Measurements from ENCODE around the gene TSPAN3.

The TSPAN3 gene

DNA sequence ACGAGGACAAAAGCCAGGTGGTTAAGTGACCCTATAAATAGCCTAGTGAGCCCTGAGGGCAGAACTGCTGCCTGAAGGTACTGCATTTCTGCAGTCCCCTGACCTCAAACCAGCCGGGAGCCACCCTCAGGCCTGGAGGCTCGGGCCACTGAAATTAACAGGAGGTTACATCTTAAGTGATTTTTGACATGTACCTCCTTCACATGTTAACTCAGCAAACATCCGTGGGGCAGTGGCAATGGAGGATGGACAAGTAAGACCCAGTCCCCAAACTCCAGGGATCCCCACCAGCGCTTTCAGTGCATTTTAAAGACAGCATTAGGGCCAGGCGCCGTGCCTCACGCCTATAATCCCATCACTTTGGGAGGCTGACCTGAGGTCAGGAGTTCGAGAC, 49.8 kb downstream of the TSPAN3 start:
- no peak for DNase-seq

DNA sequence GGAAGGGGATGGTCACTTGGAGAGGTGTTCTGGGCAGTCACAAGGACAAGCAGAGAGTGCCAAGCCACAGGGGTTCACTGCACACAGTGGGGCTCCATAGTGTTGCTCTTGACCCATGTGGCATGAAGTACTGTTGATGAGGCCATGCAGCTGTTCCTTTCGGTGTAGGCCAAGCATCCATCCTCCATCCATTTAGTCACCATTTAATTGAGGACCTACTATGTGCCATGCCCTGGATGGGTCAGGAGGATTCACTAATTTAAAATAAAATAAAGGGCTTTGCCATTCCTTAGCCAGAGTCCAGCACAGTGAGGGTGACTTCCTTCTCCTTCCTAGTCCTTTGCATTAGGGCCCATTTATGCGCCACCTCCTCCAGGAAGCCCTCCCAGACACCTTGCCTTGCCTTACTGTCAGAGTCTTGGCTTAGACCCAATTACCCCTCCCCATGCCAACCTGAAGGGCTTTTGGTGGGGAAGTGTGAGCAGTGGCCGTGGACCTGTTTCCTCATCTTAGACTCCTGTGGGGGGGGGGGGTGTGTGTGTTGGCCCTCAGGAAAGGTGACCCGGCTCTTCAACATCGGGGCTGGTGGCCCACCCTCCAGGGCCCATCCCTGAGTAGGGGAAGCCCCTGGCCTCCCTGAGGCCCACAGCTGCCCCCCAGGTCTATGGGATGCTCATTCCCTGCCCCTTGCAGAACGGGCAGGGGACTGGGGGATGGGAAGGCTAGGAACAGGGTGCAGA, 50.4 kb downstream of the TSPAN3 start:
- DNase-seq, result no peak

DNA sequence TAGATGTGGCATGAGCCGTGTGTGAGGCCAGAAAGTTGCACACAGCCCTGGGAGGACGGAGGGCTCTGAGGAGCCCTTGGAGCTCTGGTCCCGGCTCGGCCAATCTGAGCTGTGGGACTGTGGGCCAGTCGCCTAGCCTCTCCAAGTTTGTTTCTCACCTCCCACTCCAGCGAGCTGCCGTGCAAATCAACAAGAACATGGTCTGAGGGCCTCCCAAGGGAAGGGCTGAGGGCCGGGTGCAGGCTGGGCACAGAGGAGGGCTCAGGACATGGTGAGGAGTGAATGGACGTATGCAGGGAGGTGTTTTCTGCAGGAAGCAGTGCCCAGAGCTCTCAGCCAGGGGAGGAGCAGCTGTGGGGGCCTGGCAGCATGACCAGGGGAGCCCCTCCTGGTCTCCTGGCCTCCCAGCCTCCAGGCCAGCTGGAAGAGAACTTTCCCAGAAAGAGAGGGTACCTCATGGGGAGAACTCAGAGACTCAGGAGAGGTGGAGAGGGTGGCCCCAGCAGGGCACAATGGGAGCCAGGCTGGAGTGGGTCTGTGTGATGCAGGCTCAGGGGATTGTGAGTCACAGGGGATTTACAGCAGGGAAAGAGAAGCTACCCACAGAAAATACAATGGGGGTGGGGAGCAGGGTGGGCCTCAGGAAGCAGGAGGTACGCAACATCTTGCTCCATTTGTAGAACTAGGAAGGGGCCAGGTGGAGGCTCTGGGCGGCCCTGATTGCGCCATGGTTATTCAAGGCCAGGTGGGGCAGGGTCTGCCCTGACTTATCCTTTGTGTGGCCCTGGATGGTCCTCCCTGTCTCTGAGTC, 51.2 kb downstream of the TSPAN3 start:
- DNase-seq, result no peak

DNA sequence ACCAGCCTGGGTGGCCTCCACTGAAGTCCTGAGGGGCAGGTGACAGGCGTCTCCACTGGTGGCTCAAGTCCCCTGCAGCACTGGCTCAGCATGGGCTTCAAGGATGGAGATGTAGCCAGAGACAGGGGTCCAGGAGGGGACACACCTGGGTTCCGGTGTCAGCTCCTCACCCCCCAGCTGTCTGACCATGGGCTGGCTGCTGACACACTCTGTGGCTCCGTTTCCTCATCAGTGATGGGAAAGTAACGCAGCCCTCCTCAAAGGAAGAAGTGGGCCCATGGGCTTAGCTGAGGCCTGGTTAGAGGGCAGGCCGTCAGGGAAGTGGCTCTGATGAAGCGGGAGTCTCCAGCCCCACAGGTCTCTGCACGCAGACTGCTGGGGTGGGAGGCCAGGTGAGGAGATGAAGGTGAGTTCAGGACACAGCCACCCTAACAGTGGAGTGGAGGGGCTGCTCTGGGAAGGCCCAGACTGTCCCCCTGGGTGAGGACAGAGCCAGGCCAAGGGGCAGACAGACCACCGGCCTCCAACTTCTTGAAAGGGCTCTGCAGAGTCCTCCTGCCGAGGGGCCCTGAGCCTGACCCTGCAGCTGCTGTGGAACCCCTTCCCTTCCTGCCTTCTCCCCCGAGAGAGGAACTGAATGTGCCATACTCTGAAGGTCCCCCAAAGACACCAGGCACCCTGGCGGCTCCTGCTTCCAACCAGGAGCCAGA, 52.0 kb downstream of the TSPAN3 start:
- no peak for DNase-seq

DNA sequence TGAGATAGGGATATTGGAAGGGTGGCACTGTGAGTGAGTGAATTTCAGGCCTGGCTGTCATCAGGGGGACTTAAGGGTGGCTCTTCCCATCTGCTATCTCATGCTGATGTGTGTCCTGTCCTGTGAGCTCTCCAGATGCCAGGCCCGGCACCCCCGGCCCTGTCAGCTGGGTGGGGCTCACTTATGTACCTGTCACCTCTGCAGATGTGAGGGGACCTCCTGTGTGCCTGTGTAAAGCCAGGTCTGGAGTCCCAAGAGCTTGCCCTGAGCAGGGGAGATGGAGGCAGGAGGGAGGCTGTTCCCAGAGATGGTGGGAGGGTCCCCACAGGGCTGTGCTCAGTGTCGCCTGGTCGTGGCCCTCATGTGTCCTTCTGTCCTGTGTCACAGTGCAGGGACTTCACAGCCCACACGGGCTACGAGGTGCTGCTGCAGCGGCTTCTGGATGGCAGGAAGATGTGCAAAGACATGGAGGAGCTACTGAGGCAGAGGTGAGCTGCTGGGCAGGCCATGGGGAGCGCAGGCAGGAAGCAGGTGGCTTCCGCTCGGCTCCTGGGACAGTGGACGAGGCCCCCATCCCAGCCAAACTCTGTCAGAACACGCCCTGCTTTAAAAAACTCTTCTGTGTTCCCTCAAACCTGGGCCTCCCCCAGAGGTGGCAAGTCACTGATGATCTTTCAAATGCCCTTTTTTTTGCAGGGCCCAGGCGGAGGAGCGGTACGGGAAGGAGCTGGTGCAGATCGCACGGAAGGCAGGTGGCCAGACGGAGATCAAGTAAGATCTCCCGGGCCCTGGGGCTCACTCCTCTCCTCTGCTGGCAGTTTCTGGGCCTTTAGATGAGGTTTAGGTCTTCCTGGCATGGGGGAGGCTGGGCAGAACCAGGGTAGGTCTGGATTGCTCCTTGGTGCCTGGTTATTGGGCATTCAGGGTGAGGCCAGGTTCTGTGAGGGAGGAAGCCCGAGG, 52.9 kb downstream of the TSPAN3 start:
- DNase-seq, result no peak

DNA sequence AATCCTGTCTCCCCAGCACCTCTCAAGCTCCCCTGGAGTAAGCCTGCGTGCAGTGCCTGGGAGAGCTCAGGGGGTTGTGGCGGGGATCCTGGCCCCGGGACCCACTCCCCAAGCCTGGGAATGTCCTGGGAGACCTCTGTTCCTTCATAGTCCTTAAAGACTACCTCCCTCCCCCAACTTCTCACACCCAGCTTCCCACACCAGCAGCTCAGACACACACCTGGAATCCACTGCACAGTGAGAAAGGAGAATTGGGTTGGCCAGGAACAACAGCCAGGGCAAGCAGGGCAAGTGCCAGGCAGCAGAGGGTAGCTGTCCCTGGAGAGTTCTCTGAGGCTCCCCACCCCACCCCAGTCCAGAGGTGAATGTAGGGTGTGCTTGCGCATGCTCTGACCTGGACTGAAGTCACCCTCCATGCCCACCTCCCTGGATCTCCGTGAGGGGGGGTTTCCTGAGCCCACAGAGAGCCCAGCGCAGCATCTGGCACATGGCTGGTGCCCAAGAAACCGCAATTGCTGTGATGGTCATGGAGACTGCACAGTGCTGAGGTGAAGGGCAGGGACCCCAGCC, 53.7 kb downstream of the TSPAN3 start:
- DNase-seq, result no peak

DNA sequence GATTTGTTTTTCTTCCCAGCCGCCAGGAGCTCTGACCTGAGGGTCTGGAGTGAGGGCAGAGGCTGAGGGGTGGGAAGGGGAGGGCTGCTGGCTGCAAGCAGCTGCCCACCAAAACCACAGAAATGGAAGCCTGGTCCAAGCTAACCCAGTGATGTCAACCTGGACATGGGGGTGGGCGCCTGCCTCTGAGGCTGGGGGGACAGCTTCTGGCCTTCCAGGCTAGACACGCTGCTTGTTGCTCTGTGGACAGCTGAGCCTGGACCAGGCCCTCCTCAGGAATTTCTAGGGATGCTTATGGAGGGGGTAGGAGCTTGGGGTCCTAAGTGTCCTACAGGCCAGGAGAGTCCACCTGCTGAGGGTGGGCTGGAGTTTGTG, 54.6 kb downstream of the TSPAN3 start:
- DNase-seq, result no peak

DNA sequence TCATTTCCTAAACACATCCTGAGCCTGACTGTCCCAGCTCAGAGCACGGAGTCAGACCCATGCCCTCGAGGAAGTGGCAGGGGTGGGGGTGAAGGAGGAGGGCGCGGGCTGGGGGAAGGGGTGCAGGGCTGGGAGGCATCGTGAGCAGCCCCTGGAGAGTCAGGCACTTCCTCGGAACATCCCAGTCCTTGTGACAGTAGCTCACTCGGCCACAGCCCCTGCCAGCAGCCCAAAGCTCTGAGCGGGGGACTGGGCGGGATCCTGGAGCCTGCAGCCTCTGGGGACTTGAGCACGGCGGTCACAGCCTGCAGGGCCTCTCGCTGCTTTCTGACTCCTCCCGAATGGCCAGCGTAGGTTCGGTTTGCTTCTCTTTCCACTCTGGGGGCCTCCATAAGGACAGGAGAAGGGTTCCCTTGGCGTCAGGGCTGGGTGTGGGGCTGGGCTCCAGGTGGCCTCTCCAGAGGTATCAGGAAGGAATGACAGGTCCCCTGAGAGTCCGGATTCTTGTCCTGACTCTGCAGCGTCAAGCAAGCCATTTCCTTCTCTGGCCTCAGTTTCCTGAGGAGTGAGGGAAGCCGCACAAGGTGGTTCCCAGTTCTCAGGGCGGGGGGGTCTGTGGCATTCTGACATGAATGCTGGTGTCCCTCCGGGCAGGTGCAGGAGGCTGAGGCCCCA, 55.1 kb downstream of the TSPAN3 start:
- no peak for DNase-seq

DNA sequence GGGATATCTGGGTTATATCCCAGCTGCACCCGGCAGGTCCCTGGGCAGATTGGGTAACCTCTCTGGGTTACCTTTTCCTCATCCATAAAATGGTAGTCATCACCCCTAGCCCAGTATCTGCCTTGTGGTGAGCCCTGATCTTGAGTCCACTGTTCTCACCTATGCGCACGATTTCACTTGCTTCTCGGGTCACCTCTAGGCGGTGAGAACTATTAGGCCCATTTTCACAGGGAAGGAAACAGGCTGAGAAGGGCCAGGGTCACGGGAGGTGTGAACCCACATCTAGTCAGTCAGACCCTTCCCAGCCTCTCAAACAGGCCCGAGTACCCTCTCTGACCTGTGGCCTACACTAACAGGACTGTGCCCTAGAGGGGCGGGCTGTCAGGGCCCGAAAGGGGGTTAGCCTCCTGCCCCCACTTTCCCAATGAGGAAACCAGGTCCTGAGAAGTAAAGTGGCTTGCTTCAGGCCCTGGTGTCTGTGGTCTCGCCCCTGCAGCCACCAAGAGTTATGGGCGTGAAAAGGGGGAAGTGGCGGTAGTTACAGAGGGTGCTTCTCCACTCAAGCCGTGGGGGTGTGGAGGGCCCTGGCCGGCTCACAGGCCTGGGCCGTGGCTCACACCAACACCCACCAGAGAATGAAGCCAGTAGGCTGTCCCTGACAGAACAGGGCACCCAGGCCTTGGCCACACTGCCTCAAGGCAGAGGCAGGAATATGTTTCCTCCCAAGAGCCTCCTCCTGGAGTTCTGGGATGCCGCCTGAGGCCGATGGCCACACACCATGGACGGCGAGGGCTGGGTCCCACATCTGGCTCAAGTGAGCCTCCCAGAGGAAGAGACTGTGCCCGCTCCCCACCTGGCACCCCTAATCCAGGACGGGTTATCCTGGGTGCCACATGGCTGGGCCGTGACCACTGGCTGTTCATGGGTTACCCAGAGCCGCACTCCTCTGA, 56.5 kb downstream of the TSPAN3 start:
- DNase-seq, result no peak

DNA sequence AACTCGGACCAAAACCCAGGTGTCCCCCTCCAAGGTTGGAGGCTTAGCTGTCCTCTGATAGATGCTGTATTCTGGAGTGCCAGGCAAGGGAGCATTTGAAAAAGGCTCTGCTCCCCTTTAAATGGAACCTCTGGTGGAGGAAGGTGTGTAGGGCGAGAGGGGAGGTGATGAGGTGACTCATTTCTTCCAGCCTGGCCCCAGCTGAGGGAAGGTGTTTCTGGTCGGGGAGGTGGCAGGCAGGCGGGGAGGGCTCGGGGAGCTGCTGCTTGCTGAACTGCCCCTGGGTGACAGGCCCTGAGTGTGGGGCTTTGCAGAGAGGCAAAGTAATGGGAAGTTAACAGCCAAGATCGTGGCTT, 57.2 kb downstream of the TSPAN3 start:
- DNase-seq, result peak; percentile 79

DNA sequence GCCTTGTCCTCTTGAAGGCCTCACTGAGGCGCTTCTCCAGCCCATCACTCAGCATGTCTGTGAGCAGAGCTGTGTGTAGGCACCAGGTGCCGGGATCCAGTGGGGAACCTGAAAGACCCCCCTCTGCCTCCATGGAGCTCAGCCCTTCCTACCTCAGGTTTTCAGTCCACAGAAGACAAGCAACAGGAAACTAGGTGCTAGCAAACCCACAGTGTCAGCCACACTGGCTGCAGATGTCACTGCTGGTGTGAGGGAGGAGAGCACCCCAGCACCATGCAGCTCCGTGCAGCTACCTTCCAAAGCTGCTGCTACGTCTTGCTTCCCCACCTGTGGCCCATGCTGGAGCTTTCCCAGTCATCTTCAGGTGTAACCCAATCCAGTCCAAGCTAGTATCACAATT, 58.0 kb downstream of the TSPAN3 start:
- DNase-seq, result no peak

DNA sequence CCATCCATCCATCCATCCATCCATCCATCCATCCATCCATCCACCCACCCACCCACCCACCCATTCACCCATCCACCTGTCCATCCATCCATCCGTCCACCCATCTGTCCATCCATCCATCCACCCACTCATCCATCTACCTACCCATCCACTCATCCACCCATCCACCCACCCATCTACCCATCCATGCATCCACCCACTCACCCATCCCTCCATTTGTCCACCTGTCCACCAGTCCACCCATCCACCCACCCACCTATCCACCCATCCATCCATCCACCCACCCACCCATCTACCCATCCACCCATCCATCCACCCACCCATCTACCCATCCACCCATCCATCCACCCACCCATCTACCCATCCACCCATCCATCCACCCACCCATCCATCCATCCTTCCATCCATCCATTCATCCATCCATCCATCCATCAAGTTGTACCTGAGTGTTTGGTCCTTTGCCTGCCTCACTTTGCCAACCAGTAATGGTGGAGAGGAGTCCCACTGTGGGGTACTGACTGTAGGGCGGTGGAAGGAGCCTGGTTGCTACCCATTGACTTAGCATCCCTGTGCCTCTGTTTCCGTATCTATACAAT, 58.7 kb downstream of the TSPAN3 start:
- no peak for DNase-seq

DNA sequence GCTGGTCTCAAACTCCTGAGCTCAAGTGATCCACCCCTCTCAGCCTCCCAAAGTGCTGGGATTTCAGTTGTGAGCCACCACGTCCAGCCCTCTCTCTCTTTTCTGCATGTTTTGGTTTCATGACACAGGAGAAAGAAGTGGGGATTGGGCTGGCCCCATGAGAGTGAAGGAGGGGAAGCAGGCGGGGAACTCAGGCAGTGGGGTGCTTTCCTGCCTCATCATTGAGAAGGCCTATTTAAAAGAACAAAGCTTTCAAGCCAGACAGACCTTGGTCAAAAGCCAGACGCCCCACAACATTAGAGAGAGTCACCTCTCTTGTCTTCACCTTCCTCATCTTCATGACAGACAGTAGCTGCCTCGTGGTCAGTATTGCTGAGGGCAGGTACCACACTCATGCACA, 60.1 kb downstream of the TSPAN3 start:
- DNase-seq, result no peak

DNA sequence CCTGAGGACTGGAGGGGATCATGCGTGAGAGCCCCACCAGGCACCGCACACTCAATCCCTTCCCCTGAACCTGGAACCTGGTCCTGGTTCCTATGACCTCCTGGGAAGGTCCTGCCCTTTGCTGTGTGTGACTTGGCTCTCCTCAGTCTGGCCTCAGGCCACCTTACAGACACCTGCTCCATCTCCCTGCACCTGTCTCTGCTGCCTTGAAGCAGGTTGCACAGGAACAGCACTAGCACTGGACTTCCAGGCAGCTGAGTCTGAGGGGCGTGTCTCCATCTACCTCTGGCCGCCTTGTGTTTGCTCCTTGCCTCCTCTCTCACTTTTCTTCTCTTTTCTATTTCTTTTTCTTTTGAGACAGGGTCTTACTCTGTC, 60.6 kb downstream of the TSPAN3 start:
- DNase-seq, result no peak

DNA sequence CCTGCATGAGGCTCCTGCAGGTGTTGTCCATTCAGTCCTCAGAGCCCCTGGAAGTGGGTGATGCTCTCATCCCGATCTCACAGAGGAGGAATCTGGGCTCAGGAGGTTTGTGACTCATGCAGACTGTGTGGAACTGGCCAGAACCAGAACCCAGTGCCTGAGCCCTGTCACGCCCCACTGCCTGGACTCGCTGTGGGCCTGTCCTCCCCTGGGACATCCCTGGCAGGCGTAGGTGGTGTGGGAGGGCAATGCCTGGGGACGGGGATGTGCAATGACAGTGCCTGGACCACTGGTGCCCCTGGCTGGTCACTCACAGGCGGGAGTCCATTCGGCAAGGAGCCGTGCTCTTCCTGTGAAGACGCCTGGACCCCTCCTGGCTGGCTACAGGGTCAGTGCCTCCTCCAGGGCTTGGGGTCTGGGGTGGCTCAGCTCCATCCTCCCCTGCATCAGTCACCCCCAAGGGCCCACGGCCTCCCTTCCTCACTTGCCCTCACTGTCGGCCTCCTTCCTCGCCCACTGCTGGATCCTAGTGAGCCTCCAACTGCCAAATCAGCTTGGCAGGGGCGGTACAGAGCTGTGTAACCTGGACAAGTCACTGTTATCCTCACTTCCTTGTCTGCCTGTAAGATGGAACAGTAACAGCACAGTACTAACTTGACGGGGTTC, 61.1 kb downstream of the TSPAN3 start:
- DNase-seq, result no peak

DNA sequence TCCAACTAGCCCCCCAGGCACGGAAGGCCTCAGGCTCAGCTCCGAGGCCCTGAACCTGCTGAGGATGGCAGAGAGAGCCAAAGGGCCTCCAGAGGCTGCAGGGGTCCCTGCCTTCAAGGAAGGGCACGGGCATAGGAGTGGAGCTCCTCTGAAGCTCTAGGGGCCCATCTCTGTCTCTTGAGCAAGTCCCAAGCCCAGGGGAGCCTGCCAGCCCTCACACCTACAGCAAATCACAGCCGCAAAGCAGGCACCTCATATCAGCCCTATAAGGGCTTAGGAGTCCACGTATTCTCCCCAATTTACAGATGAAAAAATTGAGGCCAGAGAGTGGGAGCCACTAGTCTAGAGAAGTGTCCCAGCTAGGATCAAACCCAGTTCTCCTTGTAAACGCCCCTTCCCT, 61.7 kb downstream of the TSPAN3 start:
- DNase-seq, result no peak

DNA sequence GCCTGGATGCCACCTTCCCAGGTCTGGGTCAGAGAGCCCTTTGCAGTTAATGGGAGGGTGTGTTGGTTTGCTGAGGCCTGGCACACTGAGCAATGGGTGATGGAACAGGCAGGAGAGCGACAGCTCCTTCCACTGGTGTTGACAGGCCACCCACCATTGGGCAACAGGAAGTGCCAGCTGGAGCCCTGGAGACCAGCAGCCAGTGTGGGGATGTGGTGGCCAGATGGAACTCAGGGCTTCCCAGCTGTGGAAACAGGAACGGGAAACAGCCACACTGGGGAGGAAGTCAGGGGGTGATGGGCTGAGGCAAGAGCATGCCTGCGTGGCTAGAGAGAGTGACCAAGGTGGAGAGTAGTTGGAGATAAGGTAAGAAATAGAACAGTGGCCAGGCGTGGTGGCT, 66.7 kb downstream of the TSPAN3 start:
- DNase-seq, result no peak

DNA sequence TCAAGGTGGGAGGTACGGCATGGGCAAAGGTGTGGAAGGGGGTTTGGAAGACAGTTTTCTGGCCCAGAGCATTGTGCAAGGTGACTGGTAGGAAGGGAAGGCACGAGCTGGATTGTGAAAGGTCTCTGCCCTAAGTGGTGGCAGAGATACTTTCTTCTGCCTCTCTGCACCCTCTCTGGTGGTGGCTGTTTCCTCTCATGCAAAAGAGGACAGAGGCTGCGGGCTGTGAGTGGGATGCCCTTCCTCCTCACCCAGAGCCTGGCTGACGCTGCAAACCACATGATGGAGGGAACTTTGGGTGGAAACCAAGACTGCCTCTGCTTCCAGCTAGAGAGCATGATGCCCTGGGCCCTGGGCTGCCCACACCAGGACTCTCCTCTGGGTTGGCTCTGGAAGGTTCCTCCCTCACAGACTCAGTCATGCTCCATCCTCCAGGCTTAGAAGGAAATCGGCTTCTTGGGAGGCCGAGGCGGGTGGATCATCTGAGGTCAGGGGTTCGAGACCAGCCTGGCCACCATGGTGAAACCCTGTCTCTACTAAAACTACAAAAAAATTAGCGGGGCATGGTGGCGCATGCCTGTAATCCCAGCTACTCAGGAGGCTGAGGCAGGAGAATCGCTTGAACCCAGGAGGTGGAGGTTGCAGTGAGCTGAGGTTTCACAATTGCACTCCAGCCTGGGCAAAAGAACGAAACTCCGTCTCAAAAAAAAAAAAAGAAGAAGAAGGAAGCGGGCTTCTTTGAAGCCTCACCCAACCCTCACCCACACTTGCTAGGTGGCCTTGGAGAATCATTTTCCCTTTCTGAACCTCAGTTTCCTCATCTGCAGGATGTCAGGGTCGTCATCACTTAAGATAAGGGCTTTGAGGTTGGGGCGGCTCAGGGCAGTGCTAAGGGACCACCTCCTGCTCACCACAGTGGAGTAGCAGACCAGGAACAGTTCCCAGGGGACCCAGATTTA, 67.7 kb downstream of the TSPAN3 start:
- peak; percentile 49 for DNase-seq

DNA sequence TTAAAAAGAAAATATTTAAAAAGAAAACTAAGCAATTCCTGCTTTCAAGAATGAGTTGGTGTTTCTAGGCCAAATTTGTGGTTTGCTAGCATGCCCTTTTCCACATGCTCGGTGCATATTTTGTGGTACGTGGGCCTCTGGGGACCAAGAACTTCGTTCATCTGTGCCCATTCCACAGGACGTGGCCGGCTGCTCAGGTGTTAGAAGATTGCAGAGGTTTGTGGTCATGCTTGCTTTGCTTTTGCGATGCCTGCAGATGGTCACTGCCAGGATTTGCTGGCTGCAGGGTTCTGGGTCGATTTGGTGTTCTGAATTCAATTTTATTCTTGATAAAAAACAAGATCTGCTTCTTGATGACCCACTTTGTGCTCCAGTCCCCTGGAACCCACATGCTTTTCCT, 68.5 kb downstream of the TSPAN3 start:
- no peak for DNase-seq

All from activated T-cell treated with anti-CD3 and anti-CD28 coated beads for 4 hours (primary cell).